Measurements from ENCODE around the gene TBKBP1.

GRCh38 chr17:47686664-47687327 is 7.2 kb upstream of the TBKBP1 start:
- TF ChIP-seq PRDM4 (tag by site-specific recombination; IDR thresholded peaks at IDR 0.05) (no peak), PATZ1 (tag by site-specific recombination; IDR thresholded peaks at IDR 0.05) (no peak), ZBTB17 (tag by site-specific recombination; IDR thresholded peaks at IDR 0.05) (no peak), CTCF (tag by site-specific recombination; IDR thresholded peaks at IDR 0.05) (no peak), ZNF202 (tag by site-specific recombination; IDR thresholded peaks at IDR 0.05; ENCODE audit: borderline replicate concordance) (no peak), ZNF837 (tag by site-specific recombination; IDR thresholded peaks at IDR 0.05) (no peak), GLIS1 (tag by site-specific recombination; IDR thresholded peaks at IDR 0.05) (no peak), ZXDB (tag by site-specific recombination; IDR thresholded peaks at IDR 0.05) (no peak), BCL11A (tag by site-specific recombination; IDR thresholded peaks at IDR 0.05; ENCODE audit: low read depth) (no peak), KLF9 (tag by site-specific recombination; IDR thresholded peaks at IDR 0.05; ENCODE audit: low read depth) (no peak), ZNF24 (tag by site-specific recombination; IDR thresholded peaks at IDR 0.05) (no peak), ZBTB21 (tag by site-specific recombination; IDR thresholded peaks at IDR 0.05) (no peak)
